PFSK-1 (cell line): Measurements from ENCODE around the gene TRPV3.

Experiments
- FOXP2 ChIP-seq: optimal IDR thresholded peaks from 2 replicates; pipeline ENCODE3; 2011; ENCODE audit warnings: borderline replicate concordance, control low read depth, inconsistent platforms; ENCODE audit not compliant: insufficient read depth; ENCODE audit errors: extremely low read length, extremely low read depth
- POLR2AphosphoS5 ChIP-seq: IDR thresholded peaks from 2 replicates; pipeline ENCODE4 v1.6.1; 2012; ENCODE audit warnings: low read depth, mild to moderate bottlenecking, control low read depth, low read length, moderate library complexity
- SIN3A ChIP-seq: IDR thresholded peaks from 2 replicates; pipeline ENCODE4 v1.6.1; 2012; ENCODE audit warnings: mild to moderate bottlenecking, low read length, moderate library complexity, borderline replicate concordance; ENCODE audit not compliant: insufficient read depth
- TAF1 ChIP-seq: IDR thresholded peaks from 2 replicates; pipeline ENCODE4 v1.6.1; 2012; ENCODE audit warnings: low read length, control low read depth, borderline replicate concordance; ENCODE audit not compliant: insufficient read depth
- TF ChIP-seq, protein P1 (sequence below), 2 experiments: IDR thresholded peaks; 2 replicates each; pipeline versions ENCODE4 v1.6.1 to v1.8.0; 2011 to 2012; ENCODE audit warnings: low read depth in 2 of 2, low read length in 2 of 2, control low read depth in 1 of 2, inconsistent platforms in 1 of 2, mild to moderate bottlenecking in 1 of 2, moderate library complexity in 1 of 2; ENCODE audit not compliant: insufficient read depth in 1 of 2

DNA sequence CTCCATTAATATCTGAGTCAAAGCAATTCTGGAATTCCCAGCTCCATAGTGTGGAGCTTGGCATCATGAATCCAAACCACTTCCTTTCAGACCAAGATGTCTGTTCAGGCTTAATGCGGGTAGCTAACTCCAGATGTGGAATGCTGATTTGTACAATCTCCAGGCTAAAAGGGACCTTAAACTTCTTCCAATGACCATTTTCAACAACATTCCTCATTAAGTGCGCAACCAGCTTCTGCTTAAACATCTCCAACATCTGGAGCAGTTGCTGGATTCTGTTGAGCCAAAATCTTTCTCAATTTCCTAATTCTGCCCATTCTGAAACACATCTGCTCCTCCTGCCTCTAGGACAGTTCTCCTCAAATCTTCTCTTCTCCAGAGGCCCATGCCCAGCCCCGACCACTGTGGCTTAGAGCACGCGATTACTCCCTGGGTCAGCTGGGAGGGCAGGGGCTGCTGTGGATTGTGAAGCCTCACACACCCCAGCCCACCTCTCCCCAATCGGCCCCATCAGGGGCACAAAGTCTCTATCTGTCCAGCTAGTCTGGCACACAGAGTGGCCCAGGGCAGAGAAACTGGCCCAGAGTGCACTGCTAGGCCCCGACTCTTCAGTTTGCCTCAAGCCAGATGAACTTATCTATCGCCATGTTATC, 45.6 kb downstream of the TRPV3 start:
- no peak for TF ChIP-seq POLR2AphosphoS5
- TF ChIP-seq, protein P1, sequence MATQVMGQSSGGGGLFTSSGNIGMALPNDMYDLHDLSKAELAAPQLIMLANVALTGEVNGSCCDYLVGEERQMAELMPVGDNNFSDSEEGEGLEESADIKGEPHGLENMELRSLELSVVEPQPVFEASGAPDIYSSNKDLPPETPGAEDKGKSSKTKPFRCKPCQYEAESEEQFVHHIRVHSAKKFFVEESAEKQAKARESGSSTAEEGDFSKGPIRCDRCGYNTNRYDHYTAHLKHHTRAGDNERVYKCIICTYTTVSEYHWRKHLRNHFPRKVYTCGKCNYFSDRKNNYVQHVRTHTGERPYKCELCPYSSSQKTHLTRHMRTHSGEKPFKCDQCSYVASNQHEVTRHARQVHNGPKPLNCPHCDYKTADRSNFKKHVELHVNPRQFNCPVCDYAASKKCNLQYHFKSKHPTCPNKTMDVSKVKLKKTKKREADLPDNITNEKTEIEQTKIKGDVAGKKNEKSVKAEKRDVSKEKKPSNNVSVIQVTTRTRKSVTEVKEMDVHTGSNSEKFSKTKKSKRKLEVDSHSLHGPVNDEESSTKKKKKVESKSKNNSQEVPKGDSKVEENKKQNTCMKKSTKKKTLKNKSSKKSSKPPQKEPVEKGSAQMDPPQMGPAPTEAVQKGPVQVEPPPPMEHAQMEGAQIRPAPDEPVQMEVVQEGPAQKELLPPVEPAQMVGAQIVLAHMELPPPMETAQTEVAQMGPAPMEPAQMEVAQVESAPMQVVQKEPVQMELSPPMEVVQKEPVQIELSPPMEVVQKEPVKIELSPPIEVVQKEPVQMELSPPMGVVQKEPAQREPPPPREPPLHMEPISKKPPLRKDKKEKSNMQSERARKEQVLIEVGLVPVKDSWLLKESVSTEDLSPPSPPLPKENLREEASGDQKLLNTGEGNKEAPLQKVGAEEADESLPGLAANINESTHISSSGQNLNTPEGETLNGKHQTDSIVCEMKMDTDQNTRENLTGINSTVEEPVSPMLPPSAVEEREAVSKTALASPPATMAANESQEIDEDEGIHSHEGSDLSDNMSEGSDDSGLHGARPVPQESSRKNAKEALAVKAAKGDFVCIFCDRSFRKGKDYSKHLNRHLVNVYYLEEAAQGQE (IDR thresholded peaks at IDR 0.05; ENCODE audit: insufficient read depth in 1 of 2, low read depth in 2 of 2, low read length in 2 of 2), result no peak
- TF ChIP-seq TAF1, result no peak
- no peak for TF ChIP-seq SIN3A
- TF ChIP-seq FOXP2, result no peak
